OCI-LY1 (cell line): ENCODE measurements around the gene ARHGEF4.

ENCODE experiments used
- H2AFZ ChIP-seq: fragments of 200-600 bp; sonication (generic), shearing (Covaris generic); 2 replicates; pipeline ENCODE4 v1.6.0; 2014; ENCODE audit warnings: antibody characterized with exemption, mild to moderate bottlenecking, low read length
- H3F3A ChIP-seq: fragments of 200-600 bp; sonication (generic), shearing (Covaris generic); 2 replicates; pipeline ENCODE4 v1.6.0; 2014; ENCODE audit warnings: mild to moderate bottlenecking, antibody characterized with exemption, low read length, moderate library complexity; ENCODE audit not compliant: insufficient read depth
- H3K27ac ChIP-seq: fragments of 200-600 bp; sonication (generic); 2 replicates; pipeline ENCODE4 v1.5.1; 2014; ENCODE audit warnings: low read length, mixed run types, mild to moderate bottlenecking, low read depth; ENCODE audit not compliant: poor library complexity, severe bottlenecking
- H3K27me3 ChIP-seq: fragments of 200-600 bp; sonication (generic); 2 replicates; pipeline ENCODE4 v1.6.0; 2014; ENCODE audit warnings: antibody characterized with exemption, mild to moderate bottlenecking, low read length, moderate library complexity; ENCODE audit not compliant: insufficient read depth
- H3K36me3 ChIP-seq: fragments of 200-600 bp; sonication (generic); 2 replicates; pipeline ENCODE4 v1.6.1; 2014; ENCODE audit warnings: mild to moderate bottlenecking, antibody characterized with exemption, low read length, moderate library complexity, mixed read lengths; ENCODE audit not compliant: insufficient read depth
- H3K4me1 ChIP-seq: fragments of 200-600 bp; sonication (generic); 2 replicates; pipeline ENCODE4 v1.5.1; 2014; ENCODE audit warnings: mild to moderate bottlenecking, low read length, moderate library complexity; ENCODE audit not compliant: insufficient read depth, severe bottlenecking
- H3K4me2 ChIP-seq: fragments of 200-600 bp; sonication (generic), shearing (Covaris generic); 2 replicates; pipeline ENCODE4 v1.6.1; 2014; ENCODE audit warnings: low read length
- H3K4me3 ChIP-seq: fragments of 200-600 bp; sonication (generic); 2 replicates; pipeline ENCODE4 v1.5.1; 2014; ENCODE audit warnings: low read length, low read depth, mild to moderate bottlenecking, mixed read lengths; ENCODE audit not compliant: poor library complexity, severe bottlenecking
- H3K79me2 ChIP-seq: fragments of 200-600 bp; shearing (Covaris generic); 2 replicates; pipeline ENCODE4 v1.6.1; 2016; ENCODE audit warnings: mixed run types, low read length, mixed read lengths; ENCODE audit not compliant: insufficient read depth
- H3K9ac ChIP-seq: fragments of 200-600 bp; sonication (generic), shearing (Covaris generic); 2 replicates; pipeline ENCODE4 v1.6.1; 2014; ENCODE audit warnings: mild to moderate bottlenecking, low read length, mixed read lengths
- H3K9me2 ChIP-seq: fragments of 200-600 bp; sonication (generic), shearing (Covaris generic); 2 replicates; pipeline ENCODE4 v1.6.1; 2014; ENCODE audit warnings: low read depth, mild to moderate bottlenecking, low read length, mixed read lengths
- H3K9me3 ChIP-seq: fragments of 200-600 bp; shearing (Covaris generic); 2 replicates; pipeline ENCODE4 v1.6.1; 2014; ENCODE audit warnings: low read length, mixed read lengths
- H4K20me1 ChIP-seq: fragments of 200-600 bp; sonication (generic), shearing (Covaris generic); 2 replicates; pipeline ENCODE4 v1.6.0; 2016; ENCODE audit warnings: mild to moderate bottlenecking, low read length; ENCODE audit not compliant: insufficient read depth
- EZH2 ChIP-seq: fragments of 200-600 bp; sonication (generic), shearing (Covaris generic); IDR thresholded peaks from 2 replicates; pipeline ENCODE4 v1.8.0; 2017; ENCODE audit warnings: borderline replicate concordance, mixed run types, mild to moderate bottlenecking, antibody characterized with exemption, low read length, moderate library complexity, mixed read lengths
- TF ChIP-seq, protein P1 (sequence below): fragments of 200-600 bp; sonication (generic), shearing (Covaris generic); IDR thresholded peaks from 2 replicates; pipeline ENCODE4 v1.5.1; 2017; ENCODE audit warnings: mild to moderate bottlenecking, antibody characterized with exemption, low read length, moderate library complexity, mixed read lengths

ARHGEF4 gene

DNA sequence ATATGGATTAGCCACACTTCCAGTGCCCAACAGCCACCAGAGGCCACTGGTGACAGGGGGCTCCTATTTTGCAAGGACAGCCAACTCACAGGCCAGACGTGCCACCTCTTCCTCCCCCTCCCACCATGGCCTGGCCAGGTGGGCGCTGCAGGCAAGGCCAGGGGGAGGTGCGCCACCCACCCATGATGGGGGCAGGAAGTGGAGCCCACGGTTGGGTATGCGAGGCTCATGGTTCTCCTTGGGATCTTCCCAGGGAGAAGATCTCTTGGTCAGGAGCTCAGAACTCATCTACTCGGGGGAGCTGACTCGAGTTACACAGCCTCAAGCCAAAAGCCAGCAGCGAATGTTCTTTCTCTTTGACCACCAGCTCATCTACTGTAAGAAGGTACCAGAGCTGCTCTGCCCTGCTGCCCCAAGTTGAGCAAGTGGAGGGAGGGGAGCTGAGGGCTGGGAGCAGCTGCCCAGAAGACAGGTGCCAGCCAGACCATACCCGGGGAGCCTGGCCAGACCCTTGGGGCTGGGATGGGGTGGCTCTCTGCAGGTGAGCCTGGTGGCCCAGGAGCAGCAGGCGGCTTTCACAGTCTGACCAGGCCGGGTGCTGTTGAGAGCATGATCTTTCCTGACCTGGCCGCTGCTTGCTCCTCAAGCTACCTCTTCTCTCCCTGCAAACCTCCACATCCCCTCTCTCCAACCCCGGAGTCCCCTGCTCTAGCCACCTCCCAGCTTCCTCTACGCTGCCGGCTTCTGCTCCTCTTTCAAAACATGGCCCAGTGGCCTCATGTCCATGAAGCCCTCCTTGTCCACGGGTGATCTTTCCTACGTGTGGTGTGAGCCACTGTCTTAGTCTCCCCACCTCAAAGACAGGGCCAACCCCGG is 206.7 kb downstream of the ARHGEF4 start:
- no peaks in the 10 kb centered on the region for H4K20me1 ChIP-seq
- no peak overlapping the region for H3K9ac ChIP-seq
- no peak for TF ChIP-seq EZH2
- TF ChIP-seq, protein P1, sequence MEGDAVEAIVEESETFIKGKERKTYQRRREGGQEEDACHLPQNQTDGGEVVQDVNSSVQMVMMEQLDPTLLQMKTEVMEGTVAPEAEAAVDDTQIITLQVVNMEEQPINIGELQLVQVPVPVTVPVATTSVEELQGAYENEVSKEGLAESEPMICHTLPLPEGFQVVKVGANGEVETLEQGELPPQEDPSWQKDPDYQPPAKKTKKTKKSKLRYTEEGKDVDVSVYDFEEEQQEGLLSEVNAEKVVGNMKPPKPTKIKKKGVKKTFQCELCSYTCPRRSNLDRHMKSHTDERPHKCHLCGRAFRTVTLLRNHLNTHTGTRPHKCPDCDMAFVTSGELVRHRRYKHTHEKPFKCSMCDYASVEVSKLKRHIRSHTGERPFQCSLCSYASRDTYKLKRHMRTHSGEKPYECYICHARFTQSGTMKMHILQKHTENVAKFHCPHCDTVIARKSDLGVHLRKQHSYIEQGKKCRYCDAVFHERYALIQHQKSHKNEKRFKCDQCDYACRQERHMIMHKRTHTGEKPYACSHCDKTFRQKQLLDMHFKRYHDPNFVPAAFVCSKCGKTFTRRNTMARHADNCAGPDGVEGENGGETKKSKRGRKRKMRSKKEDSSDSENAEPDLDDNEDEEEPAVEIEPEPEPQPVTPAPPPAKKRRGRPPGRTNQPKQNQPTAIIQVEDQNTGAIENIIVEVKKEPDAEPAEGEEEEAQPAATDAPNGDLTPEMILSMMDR, result no peak
- H3K27me3 ChIP-seq, result no peaks in the 10 kb centered on the region
- H3K4me2 ChIP-seq, result no peak overlapping the region
- no peaks in the 10 kb centered on the region for H3F3A ChIP-seq
- peaks cover 17% of the 10 kb centered on the region for H3K36me3 ChIP-seq
- no peak overlapping the region for H3K27ac ChIP-seq
- no peak overlapping the region for H3K4me3 ChIP-seq
- no peaks in the 10 kb centered on the region for H3K9me3 ChIP-seq
- no peaks in the 10 kb centered on the region for H3K79me2 ChIP-seq
- H3K4me1 ChIP-seq, result no peaks in the 10 kb centered on the region
- H3K9me2 ChIP-seq, result no peaks in the 10 kb centered on the region
- H2AFZ ChIP-seq, result no peak overlapping the region

DNA sequence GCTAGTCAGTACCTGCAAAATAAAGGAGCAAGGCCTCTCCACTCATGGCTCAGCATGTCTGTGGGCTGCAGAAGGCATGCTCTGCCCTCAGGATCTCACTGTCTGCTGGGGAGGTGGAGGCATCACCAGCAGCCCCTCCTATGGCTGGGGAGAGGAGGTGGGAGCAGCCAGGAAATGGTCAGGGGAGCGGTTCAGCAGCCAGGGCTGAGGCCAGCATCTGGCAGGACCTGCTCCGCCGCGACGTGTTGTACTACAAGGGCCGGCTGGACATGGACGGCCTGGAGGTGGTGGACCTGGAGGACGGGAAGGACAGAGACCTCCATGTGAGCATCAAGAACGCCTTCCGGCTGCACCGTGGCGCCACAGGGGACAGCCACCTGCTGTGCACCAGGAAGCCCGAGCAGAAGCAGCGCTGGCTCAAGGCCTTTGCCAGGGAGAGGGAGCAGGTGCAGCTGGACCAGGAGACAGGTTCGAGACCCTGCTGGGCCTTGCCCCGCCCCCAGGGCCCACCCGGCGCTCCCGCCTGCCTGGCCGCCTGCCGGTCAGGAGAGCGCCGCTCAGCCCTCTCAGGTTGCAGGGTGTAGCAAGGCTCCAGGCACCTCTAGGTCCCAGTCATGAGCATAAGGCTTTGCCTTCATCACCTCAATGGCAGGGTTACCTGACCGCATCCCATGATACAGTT is 207.5 kb downstream of the ARHGEF4 start:
- Histone ChIP-seq H3K79me2 (no peaks in the 10 kb centered on the region), H4K20me1 (no peaks in the 10 kb centered on the region), H3K27ac (no peak overlapping the region), H3K4me1 (peaks cover 2% of the 10 kb centered on the region), H3K9me3 (no peaks in the 10 kb centered on the region), H3K27me3 (no peaks in the 10 kb centered on the region), H3F3A (no peaks in the 10 kb centered on the region), H3K4me2 (no peak overlapping the region), H3K36me3 (peaks cover 25% of the 10 kb centered on the region), H3K9ac (no peak overlapping the region), H3K9me2 (no peaks in the 10 kb centered on the region), H3K4me3 (no peak overlapping the region), H2AFZ (no peak overlapping the region)
- TF ChIP-seq, protein P1, result no peak
- TF ChIP-seq EZH2, result no peak

DNA sequence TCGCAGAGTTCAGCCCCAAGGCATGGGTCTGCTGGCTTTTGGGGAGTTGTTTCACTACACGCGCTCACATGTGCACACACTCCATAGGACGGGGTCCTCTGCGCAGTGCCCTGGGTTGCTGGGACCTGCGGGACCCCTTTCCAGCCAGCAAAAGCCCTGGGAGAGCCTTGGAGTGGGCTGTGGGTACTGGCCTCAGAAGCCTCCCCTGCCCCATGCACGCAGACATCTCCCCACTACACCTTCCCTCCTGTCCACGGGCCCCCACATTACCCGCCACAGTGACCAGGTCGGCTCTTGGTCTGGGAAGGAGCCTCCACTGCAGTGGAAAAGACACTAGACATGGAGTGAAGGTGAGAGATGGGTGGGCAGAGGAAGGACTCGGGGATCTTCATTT is 208.0 kb downstream of the ARHGEF4 start:
- Histone ChIP-seq H3F3A (no peaks in the 10 kb centered on the region), H3K36me3 (peaks cover 30% of the 10 kb centered on the region), H3K4me2 (no peak overlapping the region), H3K4me1 (peaks cover 8% of the 10 kb centered on the region), H3K9me2 (no peaks in the 10 kb centered on the region), H3K4me3 (no peak overlapping the region), H3K9me3 (no peaks in the 10 kb centered on the region), H3K27me3 (no peaks in the 10 kb centered on the region), H3K79me2 (no peaks in the 10 kb centered on the region), H3K27ac (no peak overlapping the region), H3K9ac (no peak overlapping the region), H4K20me1 (no peaks in the 10 kb centered on the region), H2AFZ (no peak overlapping the region)
- TF ChIP-seq EZH2, result no peak
- TF ChIP-seq, protein P1, result no peak
